Measurements from ENCODE around the gene SRSF2.
"Not testable (repeated sequence)": the region's sequence is repeated elsewhere in the genome, so short reads cannot be mapped to it uniquely, and the experiment has no call there.

Gene SRSF2

GRCh38 chr17:76702941-76703637 lies 34.0 kb downstream of the SRSF2 start:
- Histone ChIP-seq H3K36me3 (ENCODE audit: control insufficient read depth in 5 of 5, insufficient read depth in 5 of 5, low read length in 5 of 5) (no peaks in the 10 kb centered on the region), H3K9ac (ENCODE audit: low read length in 5 of 5) (no peak overlapping the region), H3K4me1 (ENCODE audit: control insufficient read depth in 5 of 5, insufficient read depth in 5 of 5, low read length in 5 of 5) (peaks cover 9 to 47% (median 47%) of the 10 kb centered on the region in 5 donors), H3K27ac (ENCODE audit: low read depth, low read length) (no peak overlapping the region), H3K9me3 (ENCODE audit: control insufficient read depth in 5 of 5, low read length in 5 of 5) (no peaks in the 10 kb centered on the region), H3K4me3 (ENCODE audit: low read depth in 1 of 5, low read length in 5 of 5) (no peak overlapping the region), H3K27me3 (ENCODE audit: control insufficient read depth in 5 of 5, insufficient read depth in 4 of 5, low read length in 5 of 5) (no peaks in the 10 kb centered on the region)

- no peaks in the 10 kb centered on the region for H3K36me3 ChIP-seq (ENCODE audit: control insufficient read depth in 5 of 5, insufficient read depth in 5 of 5, low read length in 5 of 5)
- H3K4me3 ChIP-seq (ENCODE audit: low read depth in 1 of 5, low read length in 5 of 5), result no peak overlapping the region
- no peak overlapping the region for H3K27ac ChIP-seq (ENCODE audit: low read depth, low read length)
- no peaks in the 10 kb centered on the region for H3K9me3 ChIP-seq (ENCODE audit: control insufficient read depth in 5 of 5, low read length in 5 of 5)
- H3K9ac ChIP-seq (ENCODE audit: low read length in 5 of 5), result no peak overlapping the region
- peaks cover 6 to 49% (median 48%) of the 10 kb centered on the region in 5 donors for H3K4me1 ChIP-seq (ENCODE audit: control insufficient read depth in 5 of 5, insufficient read depth in 5 of 5, low read length in 5 of 5)
- no peaks in the 10 kb centered on the region for H3K27me3 ChIP-seq (ENCODE audit: control insufficient read depth in 5 of 5, insufficient read depth in 4 of 5, low read length in 5 of 5)
Measured at GRCh38 chr17:76702076-76702475, 35.1 kb downstream of the SRSF2 start.

GRCh38 chr17:76701471-76701967 lies 35.6 kb downstream of the SRSF2 start:
- Histone ChIP-seq H3K27ac (ENCODE audit: low read depth, low read length) (no peak overlapping the region), H3K9me3 (ENCODE audit: control insufficient read depth in 5 of 5, low read length in 5 of 5) (no peaks in the 10 kb centered on the region), H3K4me3 (ENCODE audit: low read depth in 1 of 5, low read length in 5 of 5) (peak overlapping the region in 1 of 5 donors; percentile 31), H3K27me3 (ENCODE audit: control insufficient read depth in 5 of 5, insufficient read depth in 4 of 5, low read length in 5 of 5) (no peaks in the 10 kb centered on the region), H3K9ac (ENCODE audit: low read length in 5 of 5) (no peak overlapping the region), H3K4me1 (ENCODE audit: control insufficient read depth in 5 of 5, insufficient read depth in 5 of 5, low read length in 5 of 5) (peaks cover 9 to 55% (median 51%) of the 10 kb centered on the region in 5 donors), H3K36me3 (ENCODE audit: control insufficient read depth in 5 of 5, insufficient read depth in 5 of 5, low read length in 5 of 5) (no peaks in the 10 kb centered on the region)

- peaks cover 9 to 61% (median 54%) of the 10 kb centered on the region in 5 donors for H3K4me1 ChIP-seq (ENCODE audit: control insufficient read depth in 5 of 5, insufficient read depth in 5 of 5, low read length in 5 of 5)
- peak overlapping the region in 1 of 5 donors; percentile 20 for H3K9ac ChIP-seq (ENCODE audit: low read length in 5 of 5)
- H3K4me3 ChIP-seq (ENCODE audit: low read depth in 1 of 5, low read length in 5 of 5), result peak overlapping the region in 4 of 5 donors; percentile 3 to 51 (median 46)
Measured at GRCh38 chr17:76700617-76701470, 36.3 kb downstream of the SRSF2 start.

GRCh38 chr17:76700270-76700616 lies 36.9 kb downstream of the SRSF2 start:
- peak overlapping the region in 3 of 5 donors; percentile 35 to 51 (median 42) for H3K4me3 ChIP-seq (ENCODE audit: low read depth in 1 of 5, low read length in 5 of 5)
- H3K4me1 ChIP-seq (ENCODE audit: control insufficient read depth in 5 of 5, insufficient read depth in 5 of 5, low read length in 5 of 5), result peaks cover 10 to 67% (median 60%) of the 10 kb centered on the region in 5 donors
- H3K9ac ChIP-seq (ENCODE audit: low read length in 5 of 5), result peak overlapping the region in 1 of 5 donors; percentile 20
- H3K36me3 ChIP-seq (ENCODE audit: control insufficient read depth in 5 of 5, insufficient read depth in 5 of 5, low read length in 5 of 5), result no peaks in the 10 kb centered on the region
- no peaks in the 10 kb centered on the region for H3K27me3 ChIP-seq (ENCODE audit: control insufficient read depth in 5 of 5, insufficient read depth in 4 of 5, low read length in 5 of 5)
- H3K27ac ChIP-seq (ENCODE audit: low read depth, low read length), result peak overlapping the region; percentile 54
- H3K9me3 ChIP-seq (ENCODE audit: control insufficient read depth in 5 of 5, low read length in 5 of 5), result no peaks in the 10 kb centered on the region

More at GRCh38 chr17:76700617-76701470, 36.3 kb downstream of the SRSF2 start:
- Histone ChIP-seq H3K27ac (ENCODE audit: low read depth, low read length) (peak overlapping the region; percentile 54), H3K9me3 (ENCODE audit: control insufficient read depth in 5 of 5, low read length in 5 of 5) (no peaks in the 10 kb centered on the region), H3K36me3 (ENCODE audit: control insufficient read depth in 5 of 5, insufficient read depth in 5 of 5, low read length in 5 of 5) (no peaks in the 10 kb centered on the region), H3K27me3 (ENCODE audit: control insufficient read depth in 5 of 5, insufficient read depth in 4 of 5, low read length in 5 of 5) (no peaks in the 10 kb centered on the region)

- not testable (repeated sequence) for H3K9me3 ChIP-seq (ENCODE audit: control insufficient read depth in 5 of 5, low read length in 5 of 5); H3K27ac ChIP-seq (ENCODE audit: low read depth, low read length); H3K9ac ChIP-seq (ENCODE audit: low read length in 5 of 5); H3K27me3 ChIP-seq (ENCODE audit: control insufficient read depth in 5 of 5, insufficient read depth in 4 of 5, low read length in 5 of 5); H3K4me3 ChIP-seq (ENCODE audit: low read depth in 1 of 5, low read length in 5 of 5); H3K36me3 ChIP-seq (ENCODE audit: control insufficient read depth in 5 of 5, insufficient read depth in 5 of 5, low read length in 5 of 5)
- peaks cover 12 to 74% (median 70%) of the 10 kb centered on the region in 5 donors for H3K4me1 ChIP-seq (ENCODE audit: control insufficient read depth in 5 of 5, insufficient read depth in 5 of 5, low read length in 5 of 5)
Measured at GRCh38 chr17:76698466-76698977, 38.6 kb downstream of the SRSF2 start.

- no peaks in the 10 kb centered on the region for H3K27me3 ChIP-seq (ENCODE audit: control insufficient read depth in 5 of 5, insufficient read depth in 4 of 5, low read length in 5 of 5)
- peak overlapping the region in 1 of 5 donors; percentile 16 for H3K4me3 ChIP-seq (ENCODE audit: low read depth in 1 of 5, low read length in 5 of 5)
- H3K27ac ChIP-seq (ENCODE audit: low read depth, low read length), result no peak overlapping the region
- no peak overlapping the region for H3K9ac ChIP-seq (ENCODE audit: low read length in 5 of 5)
- H3K9me3 ChIP-seq (ENCODE audit: control insufficient read depth in 5 of 5, low read length in 5 of 5), result no peaks in the 10 kb centered on the region
- H3K4me1 ChIP-seq (ENCODE audit: control insufficient read depth in 5 of 5, insufficient read depth in 5 of 5, low read length in 5 of 5), result peaks cover 12 to 74% (median 67%) of the 10 kb centered on the region in 5 donors
- H3K36me3 ChIP-seq (ENCODE audit: control insufficient read depth in 5 of 5, insufficient read depth in 5 of 5, low read length in 5 of 5), result no peaks in the 10 kb centered on the region
Measured at GRCh38 chr17:76697702-76698465, 39.2 kb downstream of the SRSF2 start.

- peaks cover 12 to 74% (median 65%) of the 10 kb centered on the region in 5 donors for H3K4me1 ChIP-seq (ENCODE audit: control insufficient read depth in 5 of 5, insufficient read depth in 5 of 5, low read length in 5 of 5)
- peak overlapping the region in 2 of 5 donors; percentile 3 to 16 for H3K4me3 ChIP-seq (ENCODE audit: low read depth in 1 of 5, low read length in 5 of 5)
Measured at GRCh38 chr17:76696763-76697701, 40.1 kb downstream of the SRSF2 start.

More at GRCh38 chr17:76696763-76697701, 40.1 kb downstream of the SRSF2 start:
- Histone ChIP-seq H3K27me3 (ENCODE audit: control insufficient read depth in 5 of 5, insufficient read depth in 4 of 5, low read length in 5 of 5) (no peaks in the 10 kb centered on the region), H3K9ac (ENCODE audit: low read length in 5 of 5) (peak overlapping the region in 1 of 5 donors; percentile 30), H3K36me3 (ENCODE audit: control insufficient read depth in 5 of 5, insufficient read depth in 5 of 5, low read length in 5 of 5) (no peaks in the 10 kb centered on the region), H3K9me3 (ENCODE audit: control insufficient read depth in 5 of 5, low read length in 5 of 5) (no peaks in the 10 kb centered on the region), H3K27ac (ENCODE audit: low read depth, low read length) (no peak overlapping the region)

Measured in subcutaneous abdominal adipose tissue (tissue), 5 donors.